Stimulated activated naive CD8-positive, alpha-beta T cell treated with anti-CD3 and anti-CD28 coated beads, Interleukin-15, Interleukin-2, amounts not matched to agents 100 U/mL and 50 U/mL, for 24 hours (primary cell): ENCODE measurements around the gene CMIP.

Source experiments
- ATAC-seq: fragments of 150-1000 bp; cut with Tn5 transposase; one replicate; pipeline ENCODE4 v1.10.0; 2021
- DNase-seq: peaks from one replicate; pipeline ENCODE4 v3.0.0; 2021

The CMIP gene

DNA sequence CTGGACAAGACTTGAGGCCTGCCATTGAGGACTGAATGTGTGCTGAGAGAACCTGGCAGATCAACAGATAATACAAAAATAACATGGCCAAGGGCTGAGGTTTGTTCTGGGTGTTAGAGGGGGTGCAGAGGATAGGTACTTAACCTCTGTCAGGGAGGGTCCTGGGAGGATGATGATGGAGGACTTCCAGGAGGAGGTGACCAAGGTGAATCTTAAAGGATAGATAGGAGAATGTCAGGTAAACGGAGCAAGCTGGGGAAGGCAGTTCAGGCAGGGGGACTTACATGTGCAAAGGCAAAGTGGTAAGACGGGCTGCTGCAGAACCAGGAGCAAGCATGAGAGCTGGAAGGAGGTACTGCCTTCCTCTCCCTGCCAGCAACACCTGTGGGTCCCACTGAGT, 214.6 kb downstream of the CMIP start:
- no peak for ATAC-seq
- DNase-seq, result no peak

DNA sequence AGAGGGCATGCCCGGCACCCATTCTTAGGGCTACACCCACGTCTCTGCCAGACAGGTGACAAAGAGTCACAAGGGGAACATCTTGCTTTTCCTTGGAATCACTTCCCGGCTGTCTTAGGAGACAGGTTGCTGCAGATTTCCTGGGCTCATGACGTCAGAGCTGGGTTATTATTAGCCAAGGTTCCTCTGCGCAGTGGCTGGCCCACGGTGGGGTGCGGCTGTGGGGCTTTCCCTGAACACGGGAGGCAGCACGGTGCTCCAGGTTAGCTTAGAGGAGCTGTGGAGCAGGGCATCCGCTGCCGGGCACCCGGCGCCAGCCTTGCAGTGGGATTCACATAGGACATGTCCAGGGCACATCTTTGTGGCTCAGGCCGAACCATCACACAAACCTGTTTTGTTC, 216.5 kb downstream of the CMIP start:
- ATAC-seq (no peak), DNase-seq (no peak)

DNA sequence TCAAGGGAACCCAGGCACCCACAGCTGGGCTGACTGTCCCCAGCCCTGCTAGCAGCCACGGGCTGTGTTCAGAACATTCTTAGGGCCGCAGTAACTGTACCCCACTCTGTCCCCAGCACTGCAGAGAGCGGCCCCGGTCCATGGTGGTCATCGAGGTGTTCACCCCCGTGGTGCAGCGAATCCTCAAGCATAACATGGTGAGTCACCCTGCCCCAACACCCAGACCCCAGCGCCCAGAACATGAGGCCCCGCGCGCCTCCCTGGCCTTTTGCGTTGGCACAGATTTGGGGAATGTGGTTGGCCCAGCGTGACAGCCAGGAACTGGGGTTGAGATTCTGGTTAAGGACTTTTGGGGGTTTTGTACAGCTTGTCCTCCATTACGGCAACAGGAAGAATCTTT, 219.5 kb downstream of the CMIP start:
- DNase-seq (no peak), ATAC-seq (no peak)

DNA sequence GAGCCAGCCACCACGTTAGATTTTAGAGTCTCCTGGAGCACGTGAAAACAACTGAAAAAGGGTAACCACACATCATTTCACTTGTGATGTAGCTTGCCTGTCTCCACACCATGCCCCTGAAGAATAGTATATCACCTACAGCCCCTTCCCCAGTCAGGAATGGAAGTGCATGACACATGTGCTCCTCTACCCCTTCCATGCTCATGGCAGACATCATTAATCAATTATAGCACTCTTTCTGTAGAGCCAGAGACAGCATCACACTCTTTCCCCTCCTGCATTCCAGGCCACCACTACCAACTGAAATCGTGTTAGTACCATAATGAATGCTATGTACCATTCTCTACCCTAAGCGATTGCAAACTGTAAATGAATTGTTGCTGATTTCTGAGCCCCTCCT, 221.0 kb downstream of the CMIP start:
- DNase-seq (no peak), ATAC-seq (no peak)

DNA sequence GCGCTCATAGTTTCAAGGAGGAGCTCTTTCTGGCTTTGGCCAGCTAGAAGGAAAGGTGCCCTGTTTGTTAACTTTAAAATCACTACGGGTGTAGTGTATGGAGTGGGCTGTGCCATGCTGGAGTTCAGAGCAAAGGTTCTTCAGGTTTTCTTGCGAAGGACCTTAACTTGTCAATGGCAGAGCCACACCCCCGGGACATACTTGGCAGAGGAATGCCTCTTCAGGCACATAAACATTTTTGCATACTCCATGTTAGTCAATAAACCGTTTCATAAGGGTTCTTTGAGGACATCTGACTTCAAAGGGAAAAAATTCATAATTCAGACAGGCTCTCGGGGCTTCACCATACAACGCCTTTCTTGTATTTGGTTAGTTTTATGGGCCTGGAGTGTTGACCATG, 221.5 kb downstream of the CMIP start:
- DNase-seq (no peak), ATAC-seq (no peak)

DNA sequence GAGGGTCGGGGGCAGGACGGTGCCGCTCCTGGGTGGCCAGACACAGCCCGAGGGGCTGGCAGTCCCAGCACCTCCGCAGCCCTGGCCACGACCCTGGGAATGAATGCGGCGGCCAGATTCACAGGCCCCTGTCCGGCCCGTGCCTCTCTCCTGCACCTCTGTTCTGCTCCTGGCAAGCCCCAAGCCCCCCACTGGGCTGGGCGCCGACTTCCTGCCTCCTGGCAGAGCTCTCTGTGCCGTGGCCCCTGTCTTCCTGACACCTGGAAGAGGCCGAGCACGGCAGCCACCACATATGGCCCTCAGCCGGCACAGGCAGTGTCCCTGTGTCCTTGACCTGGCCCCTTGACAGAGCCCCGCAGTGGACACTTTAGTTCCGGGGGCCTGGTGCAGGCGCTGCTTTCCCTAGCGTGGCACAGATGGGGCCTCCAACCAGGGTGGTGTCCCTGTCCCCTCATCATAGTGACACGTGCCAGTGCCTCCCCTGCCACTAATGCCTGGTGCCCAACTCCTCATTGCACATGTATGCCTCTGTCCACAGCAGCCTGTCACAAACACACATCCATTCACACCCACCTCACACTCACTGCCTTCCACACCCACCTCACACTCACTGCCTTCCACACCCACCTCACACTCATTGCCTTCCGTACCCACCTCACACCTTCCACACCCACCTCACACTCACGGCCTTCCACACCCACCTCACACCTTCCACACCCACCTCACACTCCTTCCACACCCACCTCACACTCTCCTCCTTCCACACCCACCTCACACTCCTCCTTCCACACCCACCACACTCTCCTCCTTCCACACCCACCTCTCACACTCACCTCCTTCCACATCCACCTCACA, 223.9 kb downstream of the CMIP start:
- no peak for ATAC-seq
- no peak for DNase-seq

DNA sequence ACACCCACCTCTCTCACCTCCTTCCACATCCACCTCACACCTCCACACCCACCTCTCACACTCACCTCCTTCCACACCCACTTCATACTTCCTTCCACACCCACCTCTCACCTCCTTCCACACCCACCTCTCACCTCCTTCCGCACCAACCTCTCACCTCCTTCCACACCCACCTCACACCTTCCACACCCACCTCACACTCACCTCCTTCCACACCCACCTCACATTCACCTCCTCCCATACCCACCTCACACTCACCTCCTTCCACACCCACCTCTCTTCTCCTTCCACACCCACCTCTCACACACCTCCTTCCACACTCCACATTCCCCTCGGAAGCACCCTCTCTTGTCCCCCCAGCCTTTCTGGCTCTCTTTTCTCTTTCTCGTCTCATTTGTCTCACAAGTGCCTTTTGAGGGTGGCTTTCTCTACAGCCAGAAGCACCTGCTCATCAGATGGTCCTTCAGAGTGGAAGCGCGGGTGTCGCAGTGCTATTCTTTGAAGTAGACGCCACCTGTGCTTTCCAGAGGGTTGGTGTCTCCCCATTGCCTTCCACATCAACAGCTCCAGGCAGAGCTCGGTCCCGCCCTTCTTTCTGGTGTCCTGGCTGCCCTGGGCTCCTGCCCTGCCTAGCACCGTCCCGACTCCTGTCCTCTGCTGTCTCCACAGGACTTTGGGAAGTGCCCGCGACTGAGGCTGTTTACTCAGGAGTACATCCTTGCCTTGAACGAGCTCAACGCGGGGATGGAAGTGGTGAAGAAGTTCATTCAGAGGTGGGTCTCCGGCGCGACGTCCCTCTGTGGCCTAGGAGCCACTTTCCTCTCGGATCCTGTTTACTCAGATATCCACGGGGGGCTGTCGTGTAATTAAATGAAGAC, 225.1 kb downstream of the CMIP start:
- DNase-seq (no peak), ATAC-seq (no peak)

DNA sequence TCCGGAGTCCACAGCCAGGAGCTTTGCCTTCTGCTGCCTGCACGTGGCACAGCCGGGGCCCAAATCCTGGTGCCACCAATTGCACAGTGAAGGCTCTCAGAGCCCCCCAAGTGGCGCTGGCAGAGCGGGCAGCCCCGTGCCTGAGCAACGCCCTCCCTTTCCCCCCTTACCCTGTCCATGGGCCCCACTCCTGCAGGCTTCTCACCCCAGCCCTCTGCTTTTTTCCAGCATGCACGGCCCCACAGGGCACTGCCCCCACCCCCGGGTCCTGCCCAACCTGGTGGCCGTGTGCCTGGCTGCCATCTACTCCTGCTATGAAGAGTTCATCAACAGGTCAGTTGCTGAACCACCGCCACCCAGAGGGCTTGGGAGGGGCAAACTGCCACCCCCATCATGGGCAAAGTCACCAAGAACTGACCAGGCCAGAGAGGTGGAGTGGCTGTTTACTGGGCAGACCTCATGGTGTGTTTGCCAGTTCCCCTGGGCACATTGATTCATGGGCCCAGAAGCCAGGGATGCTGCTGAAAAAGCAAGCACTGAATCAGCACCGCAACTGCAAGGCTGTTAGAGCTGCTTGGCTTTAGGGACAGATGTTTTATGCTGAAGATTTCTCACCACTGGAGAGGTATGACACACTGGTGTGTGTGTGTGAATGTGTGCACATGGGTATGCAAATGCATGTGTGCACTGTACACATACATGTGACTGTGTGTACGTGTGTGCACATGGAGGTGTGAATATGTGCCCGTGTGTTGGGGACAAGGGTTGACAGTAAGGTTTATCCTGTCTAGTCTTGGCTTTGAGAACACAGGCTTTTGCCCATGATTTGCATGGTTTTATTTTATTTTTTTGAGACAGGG, 227.4 kb downstream of the CMIP start:
- ATAC-seq, result no peak
- DNase-seq, result no peak

DNA sequence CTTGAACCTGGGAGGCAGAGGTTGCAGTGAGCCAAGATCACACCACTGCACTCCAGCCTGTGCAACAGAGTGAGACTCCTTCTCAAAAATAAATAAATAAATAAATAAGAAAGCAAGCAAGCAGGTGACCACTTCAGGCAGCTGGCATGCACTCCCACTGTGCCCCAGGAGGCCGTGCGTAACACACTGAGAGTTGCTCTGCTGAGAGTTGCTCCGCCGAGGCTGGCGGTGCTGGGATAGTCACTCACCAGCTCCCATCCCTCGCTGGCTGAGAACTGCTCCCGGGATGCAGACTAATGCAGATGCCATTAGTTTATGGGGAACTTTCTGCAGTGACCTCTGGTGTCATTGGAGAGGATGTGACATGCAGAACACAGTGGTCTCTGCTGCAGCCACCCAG, 228.8 kb downstream of the CMIP start:
- ATAC-seq, result no peak
- no peak for DNase-seq

DNA sequence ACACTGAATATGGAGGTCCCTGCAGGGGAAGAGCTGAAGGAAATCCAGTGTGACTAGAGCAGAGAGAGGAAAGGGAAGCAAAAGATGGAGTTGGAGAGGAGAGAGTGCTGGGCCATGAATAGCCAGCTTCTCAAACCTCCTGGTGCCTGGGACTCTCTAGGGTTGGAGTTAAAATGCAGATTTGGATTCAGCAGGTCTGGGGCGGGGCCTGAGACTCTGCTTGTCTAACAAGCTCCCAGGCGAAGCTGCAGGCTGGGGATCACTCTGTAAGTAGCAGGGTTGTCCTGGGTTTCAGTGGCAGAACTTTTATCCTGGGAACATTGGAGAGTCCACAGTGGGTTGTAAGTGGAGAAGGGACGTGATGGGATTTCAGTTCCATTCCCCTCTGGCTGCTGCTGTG, 231.1 kb downstream of the CMIP start:
- ATAC-seq, result no peak
- no peak for DNase-seq

DNA sequence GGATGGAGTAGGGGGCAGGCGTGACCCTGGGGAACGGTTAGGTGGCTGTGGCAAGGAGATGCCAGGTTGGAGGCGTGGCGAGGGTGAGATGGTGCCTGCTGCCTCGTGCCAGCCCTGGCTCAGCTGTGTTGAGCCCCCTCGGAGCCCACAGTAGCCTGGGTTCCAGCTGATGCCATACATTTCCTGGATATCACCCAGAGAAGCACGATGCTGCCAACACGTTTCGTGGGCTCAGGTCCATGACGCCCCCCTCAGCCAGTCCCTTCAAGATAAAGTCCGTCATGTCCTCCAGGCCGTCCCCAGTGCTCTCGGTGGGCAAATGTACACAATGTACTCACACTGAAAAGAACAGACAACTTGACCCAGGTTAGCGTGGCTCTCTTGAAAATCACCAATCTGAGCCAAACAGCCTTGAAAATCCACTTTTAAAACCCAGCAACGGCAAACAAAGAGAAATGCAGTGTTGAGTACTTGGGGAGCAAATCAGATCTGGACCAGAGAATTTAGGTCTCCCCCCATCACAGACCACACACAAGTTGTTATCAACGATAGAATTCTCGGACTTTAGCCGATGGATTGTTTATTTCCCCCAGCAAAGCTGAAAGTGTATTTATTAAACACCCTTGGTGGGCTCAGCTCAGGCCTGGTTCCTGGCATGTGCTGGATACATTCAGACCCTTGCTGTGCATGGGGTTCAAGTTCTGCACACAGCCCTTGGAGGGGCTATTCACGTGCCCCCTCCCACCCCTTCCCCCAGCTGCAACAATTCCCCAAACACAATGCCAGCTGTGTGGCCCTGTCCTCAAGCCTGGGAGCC, 231.7 kb downstream of the CMIP start:
- ATAC-seq, result no peak

DNA sequence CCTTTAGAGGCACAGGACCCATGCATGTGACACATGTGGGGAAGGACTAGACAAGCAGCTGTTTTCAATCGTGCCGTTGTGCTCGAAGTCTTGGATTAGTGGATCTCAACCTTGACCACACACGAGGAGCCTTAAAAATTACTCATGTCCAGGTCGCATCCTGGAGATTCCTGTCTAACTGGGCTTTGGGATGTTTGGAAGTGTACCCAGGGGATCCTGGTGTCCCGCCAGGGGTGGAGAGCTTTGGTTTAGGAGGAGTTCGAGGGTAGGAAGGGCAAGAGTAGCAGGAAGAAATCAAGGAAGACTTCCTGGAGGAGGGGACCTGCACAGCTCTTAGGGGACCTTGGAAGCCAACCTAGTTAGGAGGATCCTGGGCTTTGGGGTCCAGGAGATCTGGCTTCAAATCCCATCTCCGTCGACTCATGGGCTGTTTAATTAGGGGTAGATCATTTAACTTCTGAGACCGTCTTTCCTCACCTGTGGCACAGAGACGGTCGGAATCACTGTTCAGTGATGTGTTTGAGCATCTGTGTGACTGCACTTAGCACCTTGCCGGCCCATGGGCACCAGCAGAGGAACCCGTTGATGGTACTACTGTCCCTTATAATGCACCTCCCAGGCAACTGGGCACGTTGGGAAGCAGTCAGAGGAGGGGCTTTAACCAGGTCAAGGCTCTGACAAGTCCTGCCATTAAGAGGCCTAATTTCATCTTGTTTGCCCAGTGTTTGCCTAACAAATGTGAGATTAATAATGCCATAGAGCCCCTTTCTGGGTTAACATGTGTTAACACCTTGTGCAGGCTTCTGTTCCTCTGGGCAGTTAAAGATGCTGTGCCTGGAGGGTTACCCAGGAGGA, 232.5 kb downstream of the CMIP start:
- no peak for DNase-seq
- no peak for ATAC-seq

More for the DNA sequence above, 231.7 kb downstream of the CMIP start:
- no peak for DNase-seq

DNA sequence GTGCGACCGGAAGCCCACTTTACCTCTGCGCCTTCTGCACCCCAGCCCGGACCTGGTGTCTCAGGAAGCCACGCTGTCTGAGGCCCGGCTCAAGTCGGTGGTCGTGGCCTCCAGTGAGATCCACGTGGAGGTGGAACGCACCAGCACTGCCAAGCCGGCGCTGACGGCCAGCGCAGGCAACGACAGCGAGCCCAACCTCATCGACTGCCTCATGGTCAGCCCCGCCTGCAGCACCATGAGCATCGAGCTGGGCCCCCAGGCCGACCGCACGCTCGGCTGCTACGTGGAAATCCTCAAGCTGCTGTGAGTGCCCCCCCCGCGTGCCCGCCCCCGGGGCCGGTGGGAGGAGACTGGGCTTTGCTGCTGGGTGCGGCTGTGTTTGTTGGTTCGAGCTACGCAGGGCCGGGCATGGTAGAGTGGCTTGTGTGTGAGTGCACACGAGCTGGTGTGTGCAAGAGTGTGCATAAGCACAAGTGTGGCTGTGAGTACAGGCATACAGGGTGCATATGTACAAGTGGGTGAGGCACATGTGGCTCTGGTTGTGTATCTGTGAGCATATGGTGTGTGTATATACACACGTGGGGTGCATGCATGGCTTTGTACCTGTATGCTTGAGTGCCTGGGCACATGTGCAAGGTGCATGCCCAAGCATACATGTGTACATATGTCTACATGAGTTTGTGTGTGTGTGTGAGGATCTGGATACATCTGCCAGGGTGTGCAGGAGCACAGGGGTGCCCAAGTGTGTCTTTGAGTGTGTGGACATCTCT, 233.9 kb downstream of the CMIP start:
- ATAC-seq (no peak), DNase-seq (no peak)

DNA sequence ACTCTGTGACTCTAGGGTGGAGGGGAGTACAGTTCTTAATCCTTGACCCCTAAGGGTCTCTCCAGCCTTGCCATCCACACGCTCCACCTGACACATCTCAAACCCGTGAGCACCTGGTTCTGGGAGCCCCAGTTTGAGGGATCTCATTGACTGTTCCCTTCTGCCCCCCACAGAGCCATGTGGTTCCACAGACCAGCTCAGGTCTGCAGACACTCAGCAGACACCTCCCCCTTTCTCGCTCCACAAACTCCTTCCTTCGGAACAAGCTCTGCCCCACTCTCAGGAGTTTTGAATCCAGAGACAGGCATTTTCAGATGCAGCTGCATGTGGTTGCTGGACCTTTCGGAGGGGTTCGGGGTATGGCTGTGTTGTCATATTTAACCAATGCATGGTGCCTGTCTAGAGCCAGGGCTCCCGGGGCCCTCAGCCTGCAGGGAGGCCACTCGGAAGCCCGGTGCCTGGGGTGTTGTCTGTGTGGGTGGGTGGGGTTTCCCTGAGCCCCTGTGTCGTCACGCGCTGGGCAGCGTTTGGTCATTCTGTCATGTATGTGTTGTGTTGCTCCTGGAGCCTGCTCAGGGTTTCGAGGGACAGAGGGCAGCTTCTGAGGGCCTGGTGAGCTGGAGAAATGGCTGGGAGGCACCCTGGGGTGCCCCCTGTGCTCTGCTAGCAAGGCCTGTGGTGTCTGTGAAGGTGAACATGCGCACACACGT, 235.3 kb downstream of the CMIP start:
- ATAC-seq (no peak), DNase-seq (no peak)

DNA sequence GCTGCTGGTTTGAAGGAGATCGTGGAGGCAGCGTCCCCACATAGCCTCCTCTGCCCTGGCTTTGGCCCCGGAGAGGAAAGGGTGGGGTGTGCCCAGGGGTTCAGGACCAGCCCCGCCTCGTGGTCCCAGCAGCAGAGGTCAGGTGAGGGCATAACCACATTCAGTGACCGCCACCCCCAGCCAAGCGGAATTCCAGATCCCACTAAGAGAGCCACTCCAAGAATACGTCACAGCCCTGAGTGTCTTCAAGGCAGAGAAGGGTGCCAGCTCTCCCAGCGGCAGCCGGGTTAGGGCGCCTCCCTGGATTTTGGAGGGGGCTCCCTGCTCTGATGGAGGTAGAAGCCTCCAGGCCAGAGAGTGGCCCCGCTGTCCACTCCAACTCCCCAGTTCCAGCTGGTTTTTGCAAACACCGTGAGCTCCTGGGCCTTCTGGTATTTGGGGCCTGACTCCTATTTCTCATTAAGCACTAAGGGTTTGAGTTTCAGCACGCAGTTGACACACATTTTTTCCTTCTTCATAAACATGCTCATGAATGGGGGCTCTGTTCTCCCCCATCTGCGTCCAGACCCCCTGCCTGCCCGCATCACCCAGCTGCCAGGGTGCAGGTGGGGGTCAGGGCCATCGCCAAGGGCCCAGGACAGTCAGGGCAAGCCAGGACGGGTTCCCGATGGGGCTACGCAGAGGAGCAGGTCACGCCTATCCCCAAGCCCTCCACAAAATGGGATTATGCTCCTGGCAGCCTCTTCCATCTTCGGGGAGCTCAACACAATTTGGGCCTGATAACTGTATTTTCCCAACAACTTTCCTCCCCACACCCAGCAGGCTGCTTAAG, 236.1 kb downstream of the CMIP start:
- DNase-seq, result no peak
- ATAC-seq, result no peak

DNA sequence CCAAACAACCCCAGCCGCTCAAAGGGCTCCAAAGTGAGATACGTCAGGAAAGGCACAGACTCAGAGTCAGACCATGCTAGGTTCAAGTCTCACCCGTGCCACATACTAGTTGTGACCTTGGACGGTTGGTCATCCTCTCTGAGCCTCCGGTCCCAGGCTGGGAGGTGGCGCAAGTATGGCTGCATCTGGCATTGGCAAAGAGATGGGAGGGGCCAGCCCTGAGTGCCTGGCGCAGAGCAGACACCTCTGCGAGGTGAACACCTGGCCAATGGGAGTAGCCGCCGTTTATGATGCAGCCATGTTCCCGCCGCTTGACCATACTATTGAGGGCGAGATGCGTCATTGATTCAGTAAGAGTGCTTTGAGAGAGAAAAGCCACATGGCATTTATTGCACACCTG, 236.7 kb downstream of the CMIP start:
- DNase-seq, result no peak
- no peak for ATAC-seq

DNA sequence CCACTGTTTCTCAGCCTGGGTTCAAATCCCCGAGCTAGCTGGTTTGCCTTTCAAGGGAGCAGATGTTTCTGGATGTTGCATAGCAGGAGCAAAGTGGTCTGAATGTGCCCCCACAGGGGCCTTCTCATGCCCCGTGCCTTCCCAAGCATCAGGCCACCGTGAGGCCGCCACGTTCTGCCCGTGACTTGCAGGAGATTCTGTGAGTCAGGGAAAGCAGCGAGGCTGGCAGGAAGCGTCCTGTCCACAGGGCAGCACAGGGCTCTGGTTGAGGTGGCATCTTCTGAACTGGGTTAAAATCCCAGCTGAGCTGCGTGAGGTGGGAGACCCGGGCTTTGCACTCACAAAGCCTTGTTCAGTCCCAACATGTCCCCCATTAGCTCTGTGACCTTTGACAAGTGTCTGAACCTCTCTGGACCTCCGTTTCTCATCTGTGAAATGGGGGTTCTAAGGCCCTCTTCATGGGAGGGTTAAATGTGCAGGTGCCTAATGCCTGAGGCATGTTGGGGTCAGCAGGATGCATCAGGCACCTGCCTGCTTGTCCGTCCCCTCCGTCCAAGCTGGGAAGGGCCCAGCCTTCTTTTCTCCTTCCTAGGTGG, 239.7 kb downstream of the CMIP start:
- ATAC-seq (no peak), DNase-seq (no peak)

DNA sequence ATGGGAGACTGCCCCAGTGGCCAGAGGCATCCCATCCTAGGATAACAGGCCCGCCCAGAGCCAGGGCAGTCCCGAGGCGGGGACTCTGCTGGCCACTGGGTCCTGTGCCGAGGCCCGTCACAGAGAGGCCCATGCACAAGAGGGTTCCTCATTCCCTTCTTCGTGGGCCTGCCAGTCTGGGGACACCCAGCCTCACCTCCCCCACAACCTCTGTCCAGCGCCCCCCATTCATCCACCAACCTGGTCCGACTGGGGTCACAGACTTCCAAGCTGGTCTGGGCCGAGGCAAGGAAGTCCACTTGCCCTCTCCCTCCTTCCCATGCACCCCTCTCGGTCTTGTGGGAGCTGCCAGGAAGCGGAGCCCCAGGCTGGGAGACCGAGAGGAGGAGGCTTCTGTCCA, 240.3 kb downstream of the CMIP start:
- DNase-seq (no peak), ATAC-seq (no peak)
